ENCODE results near the gene LRRC70. TPM values are rescaled to one million over a fixed set of nuclear protein-coding genes. Genes with fewer than 3 reads are reported as not detected.

Gene LRRC70
- total RNA-seq, 1 donor from 2014 or later = not detected

- no peak for DNase-seq (ENCODE audit: low read depth)
- TF ChIP-seq CTCF (conservative IDR thresholded peaks at IDR 0.05; ENCODE audit: low read depth, low read length) = no peak
These were observed 35.9 kb upstream of the LRRC70 start for GRCh38 chr5:62542720-62543119.

DNA sequence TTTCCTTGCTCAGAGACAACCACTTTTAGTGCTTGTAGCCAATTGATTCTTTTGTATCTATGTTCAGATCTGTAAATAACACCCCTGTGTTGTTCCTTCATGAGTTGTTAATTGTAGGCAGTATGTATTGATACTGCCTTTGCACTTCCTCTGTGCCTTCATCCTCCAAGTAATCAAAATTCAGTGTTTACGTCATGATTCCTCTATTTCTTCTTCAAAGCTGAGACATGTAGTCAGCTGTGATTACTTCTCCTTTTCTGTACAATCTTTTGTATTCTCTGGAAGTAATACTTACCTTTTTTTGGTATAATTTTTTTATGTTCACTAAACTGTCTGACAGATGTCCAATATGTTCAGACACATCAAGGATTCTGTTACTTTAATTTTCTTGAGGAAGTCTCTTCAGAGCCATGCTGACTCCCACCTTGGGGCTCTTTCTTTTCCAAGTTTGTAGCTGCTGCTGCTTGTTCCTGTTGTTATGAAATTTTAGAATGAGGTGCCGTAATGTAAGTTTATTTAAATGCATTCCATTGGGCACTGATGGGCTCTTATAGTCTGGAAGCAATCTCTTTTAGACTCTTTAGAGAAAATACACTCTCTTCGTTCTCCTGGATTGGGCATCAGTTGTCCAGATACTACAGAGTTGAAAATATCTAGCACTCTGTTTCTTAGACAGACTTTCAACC, 30.5 kb upstream of the LRRC70 start:
- TF ChIP-seq CTCF (conservative IDR thresholded peaks at IDR 0.05; ENCODE audit: low read depth, low read length) = no peak
- DNase-seq (ENCODE audit: low read depth) = no peak

More at GRCh38 chr5:62542720-62543119, 35.9 kb upstream of the LRRC70 start:
- no peak overlapping the region for H3K4me3 ChIP-seq (ENCODE audit: low read depth, low read length)

GRCh38 chr5:62550103-62550502, 28.5 kb upstream of the LRRC70 start:
- TF ChIP-seq CTCF (conservative IDR thresholded peaks at IDR 0.05; ENCODE audit: low read depth, low read length) = no peak
- DNase-seq (ENCODE audit: low read depth) = no peak
- no peak overlapping the region for H3K4me3 ChIP-seq (ENCODE audit: low read depth, low read length)

More for the DNA sequence above, 30.5 kb upstream of the LRRC70 start:
- no peak overlapping the region for H3K4me3 ChIP-seq (ENCODE audit: low read depth, low read length)

GRCh38 chr5:62555930-62556329, 22.7 kb upstream of the LRRC70 start:
- DNase-seq (ENCODE audit: low read depth) = no peak
- no peak overlapping the region for H3K4me3 ChIP-seq (ENCODE audit: low read depth, low read length)
- TF ChIP-seq CTCF (conservative IDR thresholded peaks at IDR 0.05; ENCODE audit: low read depth, low read length) = no peak

- no peak overlapping the region for H3K4me3 ChIP-seq (ENCODE audit: low read depth, low read length)
- DNase-seq (ENCODE audit: low read depth) = no peak
- TF ChIP-seq CTCF (conservative IDR thresholded peaks at IDR 0.05; ENCODE audit: low read depth, low read length) = no peak
These were observed 19.7 kb upstream of the LRRC70 start for GRCh38 chr5:62558941-62559340.

DNA sequence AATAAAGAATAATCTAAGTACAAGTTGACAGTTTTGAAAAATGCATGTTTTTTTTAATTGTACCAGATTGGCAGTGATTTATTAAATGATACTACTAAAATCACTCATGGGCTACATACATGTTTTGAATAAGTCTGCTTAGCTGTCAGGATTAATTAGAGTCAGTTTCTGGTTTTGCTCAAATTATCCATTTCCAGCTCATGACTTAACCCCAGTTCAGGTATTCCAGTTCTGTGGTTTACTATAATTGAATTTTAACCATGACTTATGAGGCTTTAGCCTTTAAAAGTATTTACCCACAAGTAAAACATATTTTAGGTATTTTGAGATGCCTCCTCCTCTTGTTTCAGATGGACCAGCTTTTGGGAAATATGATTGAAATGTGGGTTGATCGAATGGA, 17.8 kb upstream of the LRRC70 start:
- no peak overlapping the region for H3K4me3 ChIP-seq (ENCODE audit: low read depth, low read length)
- TF ChIP-seq CTCF (conservative IDR thresholded peaks at IDR 0.05; ENCODE audit: low read depth, low read length) = no peak
- no peak for DNase-seq (ENCODE audit: low read depth)

DNA sequence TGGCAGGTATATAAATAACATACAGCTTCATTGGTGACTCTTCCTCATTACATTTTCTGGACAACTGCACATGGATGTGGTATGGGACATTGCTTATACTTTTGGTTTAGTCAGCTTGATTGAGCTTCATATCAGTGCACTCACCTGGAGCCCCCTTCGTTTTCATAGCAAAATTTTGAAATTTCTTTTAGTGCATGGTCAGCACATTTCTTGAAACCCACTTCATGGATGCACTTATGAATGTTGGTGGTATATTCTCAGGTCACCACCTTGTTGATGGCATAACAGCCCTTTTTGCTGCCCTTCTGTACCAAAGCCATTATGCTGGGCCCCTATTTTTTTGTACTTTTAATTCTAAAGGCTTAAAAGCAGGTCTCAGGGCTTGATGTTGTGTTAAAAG, 16.7 kb upstream of the LRRC70 start:
- no peak for DNase-seq (ENCODE audit: low read depth)
- no peak overlapping the region for H3K4me3 ChIP-seq (ENCODE audit: low read depth, low read length)
- TF ChIP-seq CTCF (conservative IDR thresholded peaks at IDR 0.05; ENCODE audit: low read depth, low read length) = no peak
